ENCODE data around the gene SEMA3D. TPM values are rescaled to one million over a fixed set of nuclear protein-coding genes. Genes with fewer than 3 reads are reported as not detected.

The SEMA3D gene
- total and polyA plus RNA-seq, 10 donors = 4.6 to 210 (median 116) TPM

DNA sequence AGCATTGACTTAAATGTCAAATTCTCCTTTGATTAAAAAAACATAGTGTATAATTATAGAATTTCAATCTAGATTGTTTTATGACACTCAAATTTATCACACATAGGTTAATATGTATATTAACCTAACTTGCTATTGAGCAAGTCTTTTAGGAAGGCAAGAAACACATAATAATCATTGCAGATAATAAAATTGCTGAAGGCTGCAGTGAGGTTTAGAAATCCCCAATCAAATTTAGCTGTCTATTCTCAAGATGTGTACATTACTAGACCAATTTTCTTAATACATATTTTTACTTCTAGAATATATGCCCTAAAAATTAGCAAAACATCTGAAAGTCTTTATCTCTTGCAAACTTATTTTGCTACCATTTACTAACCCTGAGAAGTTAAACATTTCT, 34.9 kb upstream of the SEMA3D start:
- DNase-seq = no peak
- Histone ChIP-seq H3K4me3 (no peak overlapping the region), H3K36me3 (no peaks in the 10 kb centered on the region), H3K4me1 (no peaks in the 10 kb centered on the region), H3K27me3 (replicated peaks in 1 of 7) (no peaks in the 10 kb centered on the region), H3K27ac (no peak overlapping the region), H3K9me3 (no peaks in the 10 kb centered on the region)
- TF ChIP-seq, protein P1, sequence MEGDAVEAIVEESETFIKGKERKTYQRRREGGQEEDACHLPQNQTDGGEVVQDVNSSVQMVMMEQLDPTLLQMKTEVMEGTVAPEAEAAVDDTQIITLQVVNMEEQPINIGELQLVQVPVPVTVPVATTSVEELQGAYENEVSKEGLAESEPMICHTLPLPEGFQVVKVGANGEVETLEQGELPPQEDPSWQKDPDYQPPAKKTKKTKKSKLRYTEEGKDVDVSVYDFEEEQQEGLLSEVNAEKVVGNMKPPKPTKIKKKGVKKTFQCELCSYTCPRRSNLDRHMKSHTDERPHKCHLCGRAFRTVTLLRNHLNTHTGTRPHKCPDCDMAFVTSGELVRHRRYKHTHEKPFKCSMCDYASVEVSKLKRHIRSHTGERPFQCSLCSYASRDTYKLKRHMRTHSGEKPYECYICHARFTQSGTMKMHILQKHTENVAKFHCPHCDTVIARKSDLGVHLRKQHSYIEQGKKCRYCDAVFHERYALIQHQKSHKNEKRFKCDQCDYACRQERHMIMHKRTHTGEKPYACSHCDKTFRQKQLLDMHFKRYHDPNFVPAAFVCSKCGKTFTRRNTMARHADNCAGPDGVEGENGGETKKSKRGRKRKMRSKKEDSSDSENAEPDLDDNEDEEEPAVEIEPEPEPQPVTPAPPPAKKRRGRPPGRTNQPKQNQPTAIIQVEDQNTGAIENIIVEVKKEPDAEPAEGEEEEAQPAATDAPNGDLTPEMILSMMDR (IDR thresholded peaks at IDR 0.05 in 8 of 11, conservative IDR thresholded peaks at IDR 0.05 in 3 of 11) = no peak
- TF ChIP-seq POLR2AphosphoS5 (IDR thresholded peaks at IDR 0.05) = no peak
- TF ChIP-seq POLR2A (IDR thresholded peaks at IDR 0.05) = no peak
- intact Hi-C loops (cut with DNase I; ENCODE audit: low total_unique reads) = no loop called here

- intact Hi-C loops (cut with DNase I; ENCODE audit: low total_unique reads) = no loop called here
- no peak for DNase-seq
- Histone ChIP-seq H3K27ac (no peak overlapping the region), H3K4me3 (no peak overlapping the region), H3K9me3 (no peaks in the 10 kb centered on the region), H3K4me1 (no peaks in the 10 kb centered on the region), H3K27me3 (replicated peaks in 1 of 7) (no peaks in the 10 kb centered on the region), H3K36me3 (no peaks in the 10 kb centered on the region)
- TF ChIP-seq POLR2AphosphoS5 (IDR thresholded peaks at IDR 0.05) (no peak), POLR2A (IDR thresholded peaks at IDR 0.05) (no peak)
- TF ChIP-seq, protein P1 (IDR thresholded peaks at IDR 0.05 in 8 of 11, conservative IDR thresholded peaks at IDR 0.05 in 3 of 11) = no peak
Observed at GRCh38 chr7:85220651-85221050, 33.8 kb upstream of the SEMA3D start.

DNA sequence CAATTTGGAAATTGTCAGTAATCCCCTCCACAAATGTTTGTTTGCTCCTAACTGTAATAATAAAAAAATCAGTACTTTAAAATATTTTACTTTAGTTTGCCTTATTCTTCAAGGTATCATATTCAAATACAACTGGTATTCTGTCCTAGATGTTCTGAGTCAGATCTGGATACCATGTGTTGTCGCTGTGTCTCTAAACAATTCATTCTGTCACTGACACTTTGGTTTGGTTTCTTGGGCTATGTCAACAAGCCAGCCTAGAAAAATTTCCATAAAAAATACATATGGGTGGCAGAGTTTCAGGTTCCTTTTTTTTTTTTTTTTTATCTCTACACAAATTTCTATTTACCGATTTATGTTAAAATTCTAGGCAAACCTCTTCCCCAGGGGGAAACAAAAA, 33.2 kb upstream of the SEMA3D start:
- DNase-seq = no peak
- Histone ChIP-seq H3K9me3 (no peaks in the 10 kb centered on the region), H3K4me3 (no peak overlapping the region), H3K4me1 (no peaks in the 10 kb centered on the region), H3K36me3 (no peaks in the 10 kb centered on the region), H3K27ac (no peak overlapping the region), H3K27me3 (replicated peaks in 1 of 7) (no peaks in the 10 kb centered on the region)
- intact Hi-C loops (cut with DNase I; ENCODE audit: low total_unique reads) = no loop called here
- 77 to 96% (median 82%) methylated on average over 2 of the region's 2 CpGs for WGBS, 5 donors
- TF ChIP-seq POLR2A (IDR thresholded peaks at IDR 0.05) = no peak
- no peak for TF ChIP-seq POLR2AphosphoS5 (IDR thresholded peaks at IDR 0.05)
- TF ChIP-seq, protein P1 (IDR thresholded peaks at IDR 0.05 in 8 of 11, conservative IDR thresholded peaks at IDR 0.05 in 3 of 11) = no peak

DNA sequence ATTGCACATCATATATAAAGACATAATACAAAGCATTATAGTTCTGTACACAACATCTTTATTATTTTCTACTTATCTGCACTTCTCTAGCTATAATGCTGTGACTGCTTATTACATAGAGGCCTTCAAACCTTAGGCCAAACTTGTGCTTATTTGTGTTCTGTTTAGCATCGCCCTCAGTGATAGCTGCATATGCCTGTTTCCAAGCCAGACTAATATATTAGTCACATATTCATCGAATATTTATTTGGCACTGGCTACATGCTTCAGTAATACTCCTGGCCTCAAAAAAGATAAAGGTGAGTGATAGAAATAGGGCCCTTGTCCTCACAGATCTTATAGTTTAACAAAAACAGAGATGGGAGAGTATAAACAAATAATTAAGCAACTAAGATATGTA, 30.2 kb upstream of the SEMA3D start:
- Histone ChIP-seq H3K27ac (no peak overlapping the region), H3K27me3 (replicated peaks in 1 of 7) (no peaks in the 10 kb centered on the region), H3K36me3 (no peaks in the 10 kb centered on the region), H3K4me3 (no peak overlapping the region), H3K9me3 (no peaks in the 10 kb centered on the region), H3K4me1 (no peaks in the 10 kb centered on the region)
- intact Hi-C loops (cut with DNase I; ENCODE audit: low total_unique reads) = no loop called here
- TF ChIP-seq POLR2A (IDR thresholded peaks at IDR 0.05) = no peak
- TF ChIP-seq POLR2AphosphoS5 (IDR thresholded peaks at IDR 0.05) = no peak
- TF ChIP-seq, protein P1 (IDR thresholded peaks at IDR 0.05 in 8 of 11, conservative IDR thresholded peaks at IDR 0.05 in 3 of 11) = no peak
- no peak for DNase-seq
- WGBS, 5 donors = 83 to 93% (median 89%) methylated on average over 2 of the region's 2 CpGs

All from spleen (tissue), 11 donors.